AG04450 (cell line): Measurements from ENCODE around the gene MYLK. TPM values are rescaled to one million over a fixed set of nuclear protein-coding genes. Genes with fewer than 3 reads are reported as not detected.

Source experiments
- CTCF ChIA-PET: fragments of 300-600, 350-600 bp; formaldehyde crosslinking; extraction: SDS; loops from one replicate; lab custom pipeline; 2022; ENCODE audit warnings: antibody characterized with exemption, inconsistent platforms; lab: Charles Lee
- POLR2A ChIA-PET: fragments of 350-600 bp; formaldehyde crosslinking; extraction: SDS; loops from one replicate; lab custom pipeline; 2021; ENCODE audit warnings: antibody characterized with exemption, inconsistent platforms; lab: Yijun Ruan, JAX
- DNase-seq: peaks from one replicate; pipeline ENCODE4 v3.0.0-alpha.2; 2011; ENCODE audit warnings: low read depth, low spot score
- H3K27ac ChIP-seq: one replicate; pipeline ENCODE4 v1.5.1; 2012; ENCODE audit warnings: low read depth, low read length, control low read depth
- H3K27me3 ChIP-seq: one replicate; pipeline ENCODE4 v1.6.0; 2012; ENCODE audit warnings: low read length; ENCODE audit not compliant: control insufficient read depth, insufficient read depth
- H3K4me3 ChIP-seq: 2 replicates; pipeline ENCODE4 v1.5.1; 2011; ENCODE audit warnings: mild to moderate bottlenecking, low read depth, low read length, control low read depth
- H3K9me3 ChIP-seq: 2 replicates; pipeline ENCODE4 v1.5.1; 2012; ENCODE audit warnings: low read length; ENCODE audit not compliant: control insufficient read depth, insufficient read depth
- polyA minus RNA-seq: library from RNA; depleted of rRNA, polyadenylated mRNA; stranded (reverse); fragments of >200 nt; gene quantifications from 2 replicates; pipeline ENCODE4 v1.2.3, GENCODE V29; 2011; rRNA and poly(A)+ RNA removed
- polyA plus RNA-seq: library from polyadenylated mRNA; depleted of rRNA; stranded (reverse); fragments of >200 nt; gene quantifications from 2 replicates; pipeline ENCODE4 v1.2.3, GENCODE V29; 2011; rRNA removed
- TF ChIP-seq, protein P1 (sequence below): IDR thresholded peaks from 2 replicates; pipeline ENCODE4 v1.5.1; 2011; ENCODE audit warnings: low read depth, low read length, control low read depth, inconsistent platforms

MYLK gene, protein sequence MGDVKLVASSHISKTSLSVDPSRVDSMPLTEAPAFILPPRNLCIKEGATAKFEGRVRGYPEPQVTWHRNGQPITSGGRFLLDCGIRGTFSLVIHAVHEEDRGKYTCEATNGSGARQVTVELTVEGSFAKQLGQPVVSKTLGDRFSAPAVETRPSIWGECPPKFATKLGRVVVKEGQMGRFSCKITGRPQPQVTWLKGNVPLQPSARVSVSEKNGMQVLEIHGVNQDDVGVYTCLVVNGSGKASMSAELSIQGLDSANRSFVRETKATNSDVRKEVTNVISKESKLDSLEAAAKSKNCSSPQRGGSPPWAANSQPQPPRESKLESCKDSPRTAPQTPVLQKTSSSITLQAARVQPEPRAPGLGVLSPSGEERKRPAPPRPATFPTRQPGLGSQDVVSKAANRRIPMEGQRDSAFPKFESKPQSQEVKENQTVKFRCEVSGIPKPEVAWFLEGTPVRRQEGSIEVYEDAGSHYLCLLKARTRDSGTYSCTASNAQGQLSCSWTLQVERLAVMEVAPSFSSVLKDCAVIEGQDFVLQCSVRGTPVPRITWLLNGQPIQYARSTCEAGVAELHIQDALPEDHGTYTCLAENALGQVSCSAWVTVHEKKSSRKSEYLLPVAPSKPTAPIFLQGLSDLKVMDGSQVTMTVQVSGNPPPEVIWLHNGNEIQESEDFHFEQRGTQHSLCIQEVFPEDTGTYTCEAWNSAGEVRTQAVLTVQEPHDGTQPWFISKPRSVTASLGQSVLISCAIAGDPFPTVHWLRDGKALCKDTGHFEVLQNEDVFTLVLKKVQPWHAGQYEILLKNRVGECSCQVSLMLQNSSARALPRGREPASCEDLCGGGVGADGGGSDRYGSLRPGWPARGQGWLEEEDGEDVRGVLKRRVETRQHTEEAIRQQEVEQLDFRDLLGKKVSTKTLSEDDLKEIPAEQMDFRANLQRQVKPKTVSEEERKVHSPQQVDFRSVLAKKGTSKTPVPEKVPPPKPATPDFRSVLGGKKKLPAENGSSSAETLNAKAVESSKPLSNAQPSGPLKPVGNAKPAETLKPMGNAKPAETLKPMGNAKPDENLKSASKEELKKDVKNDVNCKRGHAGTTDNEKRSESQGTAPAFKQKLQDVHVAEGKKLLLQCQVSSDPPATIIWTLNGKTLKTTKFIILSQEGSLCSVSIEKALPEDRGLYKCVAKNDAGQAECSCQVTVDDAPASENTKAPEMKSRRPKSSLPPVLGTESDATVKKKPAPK (N-terminal part only)
- polyA plus RNA-seq (1,040 and 1,320 TPM in 2 replicates), polyA minus RNA-seq (1,023 and 1,189 TPM in 2 replicates)

DNA sequence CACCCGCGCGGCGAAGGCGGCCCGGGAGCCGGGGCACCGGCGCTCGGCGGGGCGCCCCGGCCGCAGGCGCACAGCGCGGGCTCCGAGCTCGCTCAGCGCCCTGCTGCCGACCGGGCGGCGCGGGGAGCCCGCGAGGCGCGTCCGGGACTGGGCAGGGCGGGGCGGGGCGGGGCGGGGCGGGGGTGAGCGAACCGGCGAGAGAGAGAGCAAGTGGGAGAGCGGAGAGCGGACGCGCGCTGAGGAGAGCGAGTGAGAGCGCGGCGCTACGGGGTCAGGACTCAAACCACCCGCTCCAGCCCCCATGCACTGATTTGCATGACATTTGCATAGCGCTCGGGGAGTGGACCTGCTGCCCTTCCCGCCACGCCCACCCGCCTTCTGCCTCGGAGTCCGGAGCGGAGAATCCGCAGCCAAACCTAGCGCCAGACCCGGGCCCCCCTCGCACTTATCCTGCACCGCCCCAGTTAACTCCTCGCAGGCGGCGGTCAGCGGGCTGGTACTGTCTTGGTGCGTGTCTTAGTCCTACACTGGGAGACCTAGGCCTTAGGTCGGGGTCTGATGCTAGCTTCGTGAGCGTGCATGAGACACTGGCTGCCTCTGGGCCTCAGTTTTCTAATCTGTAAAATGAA lies at the start of gene MYLK:
Gene MYLK (minus strand): TSS at position 130 of the 629 bp plus-strand sequence. CDS start 90,491 bp downstream, outside the sequence.
- no peaks in the 10 kb centered on the region for H3K9me3 ChIP-seq
- H3K27ac ChIP-seq, result peak within 1 kb of the TSS; percentile 11
- H3K4me3 ChIP-seq, result peak within 1 kb of the TSS; percentile 87
- TF ChIP-seq, protein P1, sequence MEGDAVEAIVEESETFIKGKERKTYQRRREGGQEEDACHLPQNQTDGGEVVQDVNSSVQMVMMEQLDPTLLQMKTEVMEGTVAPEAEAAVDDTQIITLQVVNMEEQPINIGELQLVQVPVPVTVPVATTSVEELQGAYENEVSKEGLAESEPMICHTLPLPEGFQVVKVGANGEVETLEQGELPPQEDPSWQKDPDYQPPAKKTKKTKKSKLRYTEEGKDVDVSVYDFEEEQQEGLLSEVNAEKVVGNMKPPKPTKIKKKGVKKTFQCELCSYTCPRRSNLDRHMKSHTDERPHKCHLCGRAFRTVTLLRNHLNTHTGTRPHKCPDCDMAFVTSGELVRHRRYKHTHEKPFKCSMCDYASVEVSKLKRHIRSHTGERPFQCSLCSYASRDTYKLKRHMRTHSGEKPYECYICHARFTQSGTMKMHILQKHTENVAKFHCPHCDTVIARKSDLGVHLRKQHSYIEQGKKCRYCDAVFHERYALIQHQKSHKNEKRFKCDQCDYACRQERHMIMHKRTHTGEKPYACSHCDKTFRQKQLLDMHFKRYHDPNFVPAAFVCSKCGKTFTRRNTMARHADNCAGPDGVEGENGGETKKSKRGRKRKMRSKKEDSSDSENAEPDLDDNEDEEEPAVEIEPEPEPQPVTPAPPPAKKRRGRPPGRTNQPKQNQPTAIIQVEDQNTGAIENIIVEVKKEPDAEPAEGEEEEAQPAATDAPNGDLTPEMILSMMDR, result no peak
- ChIA-PET POLR2A (interaction anchor here (0.6 to 1.0 kb wide), 2 partner anchors 151 to 1033 kb away, joined by 3 read pairs; no protein-coding TSS in a partner anchor), CTCF (no interaction called here)
- H3K27me3 ChIP-seq, result no peaks in the 10 kb centered on the region
- DNase-seq, result peak; percentile 84

DNA sequence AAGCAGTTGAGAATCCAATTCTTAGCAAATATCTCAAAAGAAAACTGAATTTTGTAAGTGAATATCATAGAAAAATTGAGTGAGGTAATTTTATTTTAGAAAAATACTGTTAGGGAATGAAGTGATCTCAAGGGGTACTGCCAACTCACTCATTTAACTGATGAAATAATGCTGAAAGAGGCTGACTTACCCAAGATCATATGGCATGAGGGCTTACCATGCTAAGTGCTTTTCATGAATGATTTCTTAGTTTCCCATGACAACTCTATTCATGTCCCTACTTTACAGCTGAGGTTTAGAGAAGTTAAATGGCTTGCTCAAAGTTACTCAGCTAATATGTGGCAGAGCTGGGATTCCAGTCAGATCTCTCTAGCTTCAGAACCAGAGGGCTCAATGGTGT lies 46.3 kb upstream of the MYLK start:
- H3K27ac ChIP-seq, result no peak overlapping the region
- H3K9me3 ChIP-seq, result no peaks in the 10 kb centered on the region
- CTCF ChIA-PET, result interaction anchor here (1.3 kb wide), 1 partner anchor 10 kb away, joined by 6 read pairs; no protein-coding TSS in a partner anchor
- DNase-seq, result no peak
- no peaks in the 10 kb centered on the region for H3K27me3 ChIP-seq
- POLR2A ChIA-PET, result no interaction called here
- H3K4me3 ChIP-seq, result no peak overlapping the region
- TF ChIP-seq, protein P1, result no peak

DNA sequence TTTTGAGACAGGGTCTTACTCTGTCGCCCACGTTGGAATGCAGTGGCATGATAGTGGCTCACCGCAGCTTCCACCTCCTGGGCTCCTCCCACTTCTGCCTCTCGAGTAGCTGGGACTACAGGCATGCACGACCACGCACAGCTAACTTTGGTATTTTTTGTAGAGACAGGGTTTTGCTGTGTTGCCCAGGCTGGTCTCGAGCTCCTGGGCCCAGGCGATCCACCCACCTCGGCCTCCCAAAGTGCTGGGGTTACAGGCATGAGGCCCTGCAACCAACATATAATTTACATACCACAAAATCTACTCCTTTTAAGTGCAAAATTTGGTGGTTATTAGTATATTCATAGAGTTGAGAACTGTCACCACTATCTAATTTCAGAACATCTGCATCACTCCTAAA lies 45.2 kb upstream of the MYLK start:
- no peaks in the 10 kb centered on the region for H3K27me3 ChIP-seq
- TF ChIP-seq, protein P1, result no peak
- DNase-seq, result no peak
- ChIA-PET POLR2A (no interaction called here), CTCF (no interaction called here)
- no peaks in the 10 kb centered on the region for H3K9me3 ChIP-seq
- H3K27ac ChIP-seq, result no peak overlapping the region
- H3K4me3 ChIP-seq, result no peak overlapping the region

DNA sequence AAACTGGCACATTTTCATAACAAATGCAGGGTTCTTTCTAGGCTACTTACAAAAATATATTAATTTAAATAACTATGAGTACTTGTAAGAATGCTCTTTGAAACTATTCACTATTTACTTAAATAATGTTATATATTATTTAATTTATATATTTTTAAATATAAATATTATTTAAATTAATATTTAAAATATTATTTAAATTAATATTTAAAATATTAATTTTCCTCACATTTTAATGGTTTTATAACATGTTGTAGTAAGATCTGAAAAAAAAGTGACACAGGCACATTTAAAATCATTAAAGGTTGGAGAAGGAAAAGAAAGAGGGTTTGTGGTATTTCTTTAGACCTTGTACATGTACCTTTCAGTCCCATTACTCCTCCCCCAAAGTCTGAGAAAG lies 42.3 kb upstream of the MYLK start:
- TF ChIP-seq, protein P1, result no peak
- Histone ChIP-seq H3K4me3 (no peak overlapping the region), H3K27me3 (no peaks in the 10 kb centered on the region), H3K27ac (no peak overlapping the region), H3K9me3 (no peaks in the 10 kb centered on the region; the same call in 1 of the 2 replicates)
- POLR2A ChIA-PET, result interaction anchor here (0.7 kb wide), 1 partner anchor 30 kb away, joined by 4 read pairs; no protein-coding TSS in a partner anchor
- no peak for DNase-seq
- CTCF ChIA-PET, result interaction anchor here (0.6 kb wide), 1 partner anchor 41 kb away, joined by 4 read pairs; no protein-coding TSS in a partner anchor
